Parathyroid adenoma (tissue), 2 donors: Measurements from ENCODE around the gene CLEC14A.

ENCODE experiments used
- H2AFZ ChIP-seq: fragments of 300-600 bp; sonication (generic); one replicate; pipeline ENCODE4 v1.7.0; 2017; ENCODE audit warnings: antibody characterized with exemption, mild to moderate bottlenecking
- H3K27ac ChIP-seq: fragments of 300-600 bp; sonication (generic); one replicate; pipeline ENCODE4 v1.7.0; 2017
- H3K27me3 ChIP-seq: fragments of 300-600 bp; sonication (generic); one replicate; pipeline ENCODE4 v1.7.0; 2017; ENCODE audit warnings: low read length; ENCODE audit not compliant: control insufficient read depth, insufficient read depth
- H3K36me3 ChIP-seq: fragments of 300-600 bp; sonication (generic); one replicate; pipeline ENCODE4 v1.7.0; 2017; ENCODE audit warnings: low read length; ENCODE audit not compliant: control insufficient read depth, insufficient read depth
- H3K4me1 ChIP-seq: fragments of 300-600 bp; sonication (generic); one replicate; pipeline ENCODE4 v1.7.0; 2017; ENCODE audit warnings: control low read depth
- H3K4me2 ChIP-seq: fragments of 300-600 bp; sonication (generic); one replicate; pipeline ENCODE4 v1.7.0; 2017; ENCODE audit warnings: low read length
- H3K4me3 ChIP-seq: fragments of 300-600 bp; sonication (generic); one replicate; pipeline ENCODE4 v1.7.0; 2017; ENCODE audit warnings: low read depth, low read length
- H3K79me2 ChIP-seq: fragments of 300-600 bp; sonication (generic); one replicate; pipeline ENCODE4 v1.7.0; 2017; ENCODE audit warnings: control low read depth
- H3K9ac ChIP-seq: fragments of 300-600 bp; sonication (generic); one replicate; pipeline ENCODE4 v1.7.0; 2017; ENCODE audit warnings: mild to moderate bottlenecking
- H3K9me3 ChIP-seq: fragments of 300-600 bp; sonication (generic); one replicate; pipeline ENCODE4 v1.7.0; 2017; ENCODE audit warnings: low read length; ENCODE audit not compliant: control insufficient read depth
- TF ChIP-seq, protein P1 (sequence below): fragments of 300-600 bp; sonication (generic); IDR thresholded peaks from one replicate; pipeline ENCODE4 v1.7.0; 2017; ENCODE audit warnings: antibody characterized with exemption, mild to moderate bottlenecking
- donor health status: primary hyperparathyroidism.

CLEC14A gene

DNA sequence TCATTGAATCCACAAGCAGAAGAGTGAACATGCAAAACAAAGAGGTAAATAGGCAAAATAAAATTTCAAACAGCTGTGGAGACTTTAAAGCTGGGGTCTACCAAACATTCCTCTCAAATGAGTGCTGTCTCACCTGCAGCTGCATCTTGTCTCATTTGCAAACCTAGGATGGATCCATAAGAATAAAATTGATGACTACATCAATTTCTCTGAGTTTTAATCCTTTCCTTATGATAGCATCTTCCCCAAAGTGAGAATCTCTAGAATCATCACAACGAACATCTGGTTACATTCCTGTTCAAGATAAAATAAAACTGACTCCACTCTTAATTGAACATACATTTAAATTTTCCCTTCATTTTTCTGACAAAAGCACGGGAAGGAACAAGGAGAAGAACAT is 29.9 kb downstream of the CLEC14A start:
- H3K4me1 ChIP-seq, result no peaks in the 10 kb centered on the region
- TF ChIP-seq, protein P1, sequence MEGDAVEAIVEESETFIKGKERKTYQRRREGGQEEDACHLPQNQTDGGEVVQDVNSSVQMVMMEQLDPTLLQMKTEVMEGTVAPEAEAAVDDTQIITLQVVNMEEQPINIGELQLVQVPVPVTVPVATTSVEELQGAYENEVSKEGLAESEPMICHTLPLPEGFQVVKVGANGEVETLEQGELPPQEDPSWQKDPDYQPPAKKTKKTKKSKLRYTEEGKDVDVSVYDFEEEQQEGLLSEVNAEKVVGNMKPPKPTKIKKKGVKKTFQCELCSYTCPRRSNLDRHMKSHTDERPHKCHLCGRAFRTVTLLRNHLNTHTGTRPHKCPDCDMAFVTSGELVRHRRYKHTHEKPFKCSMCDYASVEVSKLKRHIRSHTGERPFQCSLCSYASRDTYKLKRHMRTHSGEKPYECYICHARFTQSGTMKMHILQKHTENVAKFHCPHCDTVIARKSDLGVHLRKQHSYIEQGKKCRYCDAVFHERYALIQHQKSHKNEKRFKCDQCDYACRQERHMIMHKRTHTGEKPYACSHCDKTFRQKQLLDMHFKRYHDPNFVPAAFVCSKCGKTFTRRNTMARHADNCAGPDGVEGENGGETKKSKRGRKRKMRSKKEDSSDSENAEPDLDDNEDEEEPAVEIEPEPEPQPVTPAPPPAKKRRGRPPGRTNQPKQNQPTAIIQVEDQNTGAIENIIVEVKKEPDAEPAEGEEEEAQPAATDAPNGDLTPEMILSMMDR, result no peak
- no peak overlapping the region for H3K4me2 ChIP-seq
- H3K4me3 ChIP-seq, result no peak overlapping the region
- H3K79me2 ChIP-seq, result no peaks in the 10 kb centered on the region
- no peak overlapping the region for H2AFZ ChIP-seq
- H3K9ac ChIP-seq, result no peak overlapping the region
- no peaks in the 10 kb centered on the region for H3K27me3 ChIP-seq
- H3K36me3 ChIP-seq, result no peaks in the 10 kb centered on the region
- H3K9me3 ChIP-seq, result no peaks in the 10 kb centered on the region
- no peak overlapping the region for H3K27ac ChIP-seq

DNA sequence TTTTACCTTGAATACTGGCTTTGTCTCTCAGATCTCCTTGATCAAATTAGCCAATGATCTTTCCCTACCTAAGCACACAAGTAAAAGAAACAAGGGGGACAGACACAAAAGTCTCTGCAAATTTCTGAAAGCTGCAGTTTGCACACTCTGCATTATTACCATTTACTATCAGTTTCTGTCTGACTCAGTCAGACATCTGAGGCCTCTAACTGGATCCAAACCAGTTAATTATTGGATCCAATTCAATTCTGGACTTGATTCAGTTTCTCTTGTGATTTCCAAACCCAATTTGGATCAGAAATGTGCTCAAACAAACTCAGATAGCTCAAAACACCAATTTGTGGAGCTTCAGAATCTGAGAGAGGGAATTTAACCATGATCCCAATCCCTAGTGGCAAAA is 31.6 kb downstream of the CLEC14A start:
- no peak overlapping the region for H2AFZ ChIP-seq
- H3K79me2 ChIP-seq, result no peaks in the 10 kb centered on the region
- H3K36me3 ChIP-seq, result no peaks in the 10 kb centered on the region
- H3K4me1 ChIP-seq, result no peaks in the 10 kb centered on the region
- no peak overlapping the region for H3K4me2 ChIP-seq
- no peaks in the 10 kb centered on the region for H3K27me3 ChIP-seq
- H3K4me3 ChIP-seq, result no peak overlapping the region
- no peaks in the 10 kb centered on the region for H3K9me3 ChIP-seq
- TF ChIP-seq, protein P1, result no peak
- no peak overlapping the region for H3K27ac ChIP-seq
- H3K9ac ChIP-seq, result no peak overlapping the region

DNA sequence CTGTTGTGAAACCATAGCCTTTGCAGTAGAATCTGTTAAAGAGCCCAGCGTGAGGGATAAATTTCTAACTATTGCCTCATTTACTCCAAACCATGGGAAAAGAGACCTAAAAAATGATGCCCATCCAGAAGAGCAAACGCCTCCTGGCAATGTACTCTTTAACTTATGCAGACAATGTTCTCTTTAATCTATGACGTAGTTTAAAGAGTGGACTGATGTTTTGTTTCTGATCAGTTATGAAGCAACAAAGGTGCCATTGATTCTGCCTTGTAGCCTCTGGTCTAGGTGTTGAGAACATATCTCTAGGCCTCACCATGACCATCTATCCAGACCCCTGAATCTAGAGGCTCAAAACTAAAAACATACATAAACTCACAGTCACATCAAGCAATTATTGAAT is 34.8 kb downstream of the CLEC14A start:
- Histone ChIP-seq H3K36me3 (no peaks in the 10 kb centered on the region), H3K4me1 (no peaks in the 10 kb centered on the region), H3K27ac (no peak overlapping the region), H3K27me3 (no peaks in the 10 kb centered on the region), H3K4me3 (no peak overlapping the region), H3K9me3 (no peaks in the 10 kb centered on the region), H2AFZ (no peak overlapping the region), H3K79me2 (no peaks in the 10 kb centered on the region), H3K9ac (no peak overlapping the region), H3K4me2 (no peak overlapping the region)
- TF ChIP-seq, protein P1, result no peak

DNA sequence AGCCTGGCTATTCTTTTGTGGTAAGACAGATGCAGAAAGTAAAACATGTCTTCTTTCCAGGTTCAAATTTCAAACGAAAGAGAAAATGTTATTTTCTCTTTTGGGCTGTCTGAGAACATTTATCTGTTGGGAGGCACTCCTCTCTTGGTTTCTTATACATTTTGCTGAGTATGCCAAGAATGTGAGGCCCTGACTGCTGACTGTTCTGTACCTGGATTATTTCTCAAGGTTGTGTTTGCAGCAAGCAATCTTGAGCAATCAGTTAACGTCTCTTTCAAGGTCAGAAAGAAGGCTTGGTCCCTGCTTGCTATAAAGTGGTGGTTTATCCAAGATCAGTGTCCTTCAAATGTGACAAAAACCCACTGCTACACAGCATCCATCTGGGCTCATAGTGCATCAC is 38.3 kb downstream of the CLEC14A start:
- H3K79me2 ChIP-seq, result no peaks in the 10 kb centered on the region
- H3K27me3 ChIP-seq, result no peaks in the 10 kb centered on the region
- H3K9me3 ChIP-seq, result no peaks in the 10 kb centered on the region

DNA sequence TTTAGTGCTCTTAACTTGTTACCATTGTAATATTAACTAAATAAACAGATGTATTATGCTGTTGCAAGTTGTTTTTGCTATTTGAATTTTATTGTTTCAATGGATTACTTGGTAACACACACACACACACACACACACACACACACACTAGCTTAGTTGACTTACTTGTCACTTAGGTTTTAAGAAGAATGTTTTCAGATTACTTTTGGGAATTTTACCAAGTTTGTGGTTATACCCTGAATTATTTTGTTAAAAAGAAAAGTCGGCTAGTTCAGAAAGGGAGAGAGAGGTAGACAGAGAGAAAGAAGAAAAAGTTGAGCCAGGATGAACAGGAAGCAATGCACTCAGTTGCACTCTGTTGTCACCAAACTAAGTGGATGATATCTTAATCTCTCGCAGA is 42.9 kb downstream of the CLEC14A start:
- H3K4me2 ChIP-seq, result no peak overlapping the region
- H3K27me3 ChIP-seq, result peaks cover 12% of the 10 kb centered on the region
- H3K4me1 ChIP-seq, result no peaks in the 10 kb centered on the region
- no peak overlapping the region for H3K4me3 ChIP-seq
- H3K79me2 ChIP-seq, result no peaks in the 10 kb centered on the region
- no peak overlapping the region for H3K27ac ChIP-seq
- TF ChIP-seq, protein P1, result no peak
- H3K9ac ChIP-seq, result no peak overlapping the region
- no peak overlapping the region for H2AFZ ChIP-seq
- no peaks in the 10 kb centered on the region for H3K9me3 ChIP-seq
- H3K36me3 ChIP-seq, result no peaks in the 10 kb centered on the region

More for the DNA sequence above, 38.3 kb downstream of the CLEC14A start:
- H3K27ac ChIP-seq, result no peak overlapping the region
- H2AFZ ChIP-seq, result no peak overlapping the region
- no peak overlapping the region for H3K4me3 ChIP-seq
- H3K4me1 ChIP-seq, result no peaks in the 10 kb centered on the region
- H3K4me2 ChIP-seq, result no peak overlapping the region
- TF ChIP-seq, protein P1, result no peak
- no peak overlapping the region for H3K9ac ChIP-seq
- no peaks in the 10 kb centered on the region for H3K36me3 ChIP-seq
